HepG2 (cell line): Measurements from ENCODE around the gene CLIP2. TPM values are rescaled to one million over a fixed set of nuclear protein-coding genes. Genes with fewer than 3 reads are reported as not detected.

ENCODE experiments used
- KDM4B ChIP-seq: sonication (generic); formaldehyde crosslinking; IDR thresholded peaks from 2 replicates; pipeline ENCODE4 v1.4.0; 2020; ENCODE audit warnings: missing genetic modification reagents
- MYC ChIP-seq: sonication (generic); formaldehyde crosslinking; IDR thresholded peaks from 2 replicates; pipeline ENCODE4 v1.9.0; 2021; ENCODE audit warnings: missing genetic modification reagents, borderline replicate concordance
- REXO4 ChIP-seq: sonication (generic); formaldehyde crosslinking; IDR thresholded peaks from 2 replicates; pipeline ENCODE4 v1.8.0; 2022; ENCODE audit warnings: missing genetic modification reagents, mild to moderate bottlenecking, borderline replicate concordance
- ZNF432 ChIP-seq: sonication (generic); formaldehyde crosslinking; IDR thresholded peaks from 2 replicates; pipeline ENCODE4 v1.5.0; 2020; ENCODE audit warnings: missing genetic modification reagents, mild to moderate bottlenecking, borderline replicate concordance
- ZNF468 ChIP-seq: sonication (generic); formaldehyde crosslinking; IDR thresholded peaks from 2 replicates; pipeline ENCODE4 v1.8.0; 2022; ENCODE audit warnings: mild to moderate bottlenecking, moderate library complexity, missing genetic modification reagents
- polyA plus RNA-seq, 8 experiments: library from polyadenylated mRNA; depleted of rRNA in 3 of 8; stranded (reverse) in 7 of 8; unstranded in 1 of 8; fragments of >200 nt; fragmentation: Illumina TruSeq in 4 of 8; extraction: Trizol in 4 of 8; gene quantifications; 2 replicates each; pipeline versions ENCODE4 v1.2.1 to v1.2.3, GENCODE V29; 2011 to 2016; ENCODE audit warnings: low read depth in 4 of 8, missing spikeins in 1 of 8, mixed read lengths in 1 of 8; ENCODE audit not compliant: insufficient read depth in 1 of 8
- total RNA-seq, 5 experiments: library from RNA; depleted of rRNA; stranded (reverse); fragments of >200 nt; fragmentation: Illumina TruSeq; extraction: Trizol; gene quantifications; 2 replicates each; pipeline ENCODE4 v1.2.3, GENCODE V29; 2016; ENCODE audit warnings: low read depth in 1 of 5
- TF ChIP-seq, protein P1 (sequence below): sonication (generic); formaldehyde crosslinking; IDR thresholded peaks from 2 replicates; pipeline ENCODE4 v1.4.0; 2020; ENCODE audit warnings: missing genetic modification reagents, mild to moderate bottlenecking, borderline replicate concordance
- TF ChIP-seq, protein P2 (sequence below), 2 experiments: sonication (generic) in 1 of 2; formaldehyde crosslinking in 1 of 2; IDR thresholded peaks; 2 replicates each; pipeline versions ENCODE4 v1.5.1 to v1.6.1; 2011 to 2020; ENCODE audit warnings: borderline replicate concordance in 1 of 2, low read depth in 1 of 2, low read length in 1 of 2, mild to moderate bottlenecking in 1 of 2, missing genetic modification reagents in 1 of 2, moderate library complexity in 1 of 2
- TF ChIP-seq, protein P3 (sequence below): sonication (generic); formaldehyde crosslinking; IDR thresholded peaks from 2 replicates; pipeline ENCODE4 v1.4.0; 2020; ENCODE audit warnings: mild to moderate bottlenecking, missing genetic modification reagents
- TF ChIP-seq, protein P4 (sequence below), 2 experiments: fragments of 450-650 bp in 1 of 2; sonication (generic) in 1 of 2; formaldehyde crosslinking in 1 of 2; IDR thresholded peaks; 2 replicates each; pipeline versions ENCODE4 v1.6.1 to v1.8.0; 2016 to 2022; ENCODE audit warnings: antibody characterized with exemption in 1 of 2, mild to moderate bottlenecking in 1 of 2, missing genetic modification reagents in 1 of 2

CLIP2 gene
- total and polyA plus RNA-seq, 2 of the 13 experiments (the other 11 are each of a cell fraction or from before 2014, with no cell fraction given) = 6.5 to 17.4 TPM

DNA sequence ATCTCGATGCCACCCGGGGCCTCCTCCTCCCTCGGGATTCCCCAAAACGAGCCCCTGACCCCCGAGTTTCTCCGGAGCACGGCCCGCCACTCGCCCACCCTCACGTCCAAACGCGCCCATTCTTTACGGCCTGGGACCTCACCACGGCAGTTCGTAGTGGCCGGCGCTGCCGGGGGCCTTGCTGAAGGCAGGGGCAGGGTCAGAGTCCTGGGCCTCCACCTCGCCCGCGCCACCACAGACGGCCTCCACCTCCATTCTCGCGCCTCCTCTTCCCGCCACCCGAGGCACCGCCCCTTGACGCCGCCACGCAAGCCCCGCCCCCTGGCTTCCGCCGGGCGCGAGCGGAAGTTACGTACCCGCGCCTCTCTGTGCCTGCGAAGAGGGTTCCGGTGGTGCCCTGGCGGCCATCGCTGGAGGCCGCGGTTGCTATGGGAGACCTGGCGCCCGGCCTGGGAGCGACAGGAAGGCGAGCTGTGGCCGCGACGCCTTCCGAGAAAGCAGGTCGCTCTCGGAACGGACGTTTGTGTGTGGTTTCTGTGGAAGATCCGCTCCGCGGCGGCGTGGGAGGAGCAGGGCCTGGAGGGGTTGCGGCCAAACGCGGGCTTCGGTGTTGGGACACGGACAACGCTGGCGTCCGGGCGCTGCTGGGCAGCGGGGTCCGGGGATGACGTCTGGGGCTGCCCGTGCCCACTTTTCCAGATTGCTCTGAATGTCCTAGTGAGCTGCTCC lies 34.9 kb upstream of the CLIP2 start, which contains the start of gene RFC2 (continued):
- TF ChIP-seq, protein P1, sequence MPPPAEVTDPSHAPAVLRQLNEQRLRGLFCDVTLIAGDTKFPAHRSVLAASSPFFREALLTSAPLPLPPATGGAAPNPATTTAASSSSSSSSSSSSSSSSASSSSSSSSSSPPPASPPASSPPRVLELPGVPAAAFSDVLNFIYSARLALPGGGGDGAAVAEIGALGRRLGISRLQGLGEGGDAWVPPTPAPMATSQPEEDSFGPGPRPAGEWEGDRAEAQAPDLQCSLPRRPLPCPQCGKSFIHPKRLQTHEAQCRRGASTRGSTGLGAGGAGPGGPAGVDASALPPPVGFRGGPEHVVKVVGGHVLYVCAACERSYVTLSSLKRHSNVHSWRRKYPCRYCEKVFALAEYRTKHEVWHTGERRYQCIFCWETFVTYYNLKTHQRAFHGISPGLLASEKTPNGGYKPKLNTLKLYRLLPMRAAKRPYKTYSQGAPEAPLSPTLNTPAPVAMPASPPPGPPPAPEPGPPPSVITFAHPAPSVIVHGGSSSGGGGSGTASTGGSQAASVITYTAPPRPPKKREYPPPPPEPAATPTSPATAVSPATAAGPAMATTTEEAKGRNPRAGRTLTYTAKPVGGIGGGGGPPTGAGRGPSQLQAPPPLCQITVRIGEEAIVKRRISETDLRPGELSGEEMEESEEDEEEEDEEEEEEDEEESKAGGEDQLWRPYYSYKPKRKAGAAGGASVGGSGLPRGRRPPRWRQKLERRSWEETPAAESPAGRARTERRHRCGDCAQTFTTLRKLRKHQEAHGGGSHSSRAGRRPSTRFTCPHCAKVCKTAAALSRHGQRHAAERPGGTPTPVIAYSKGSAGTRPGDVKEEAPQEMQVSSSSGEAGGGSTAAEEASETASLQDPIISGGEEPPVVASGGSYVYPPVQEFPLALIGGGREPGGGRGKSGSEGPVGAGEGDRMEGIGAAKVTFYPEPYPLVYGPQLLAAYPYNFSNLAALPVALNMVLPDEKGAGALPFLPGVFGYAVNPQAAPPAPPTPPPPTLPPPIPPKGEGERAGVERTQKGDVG = peak; percentile 58; the same call in 1 of the 2 replicates
- TF ChIP-seq KDM4B (CRISPR knock-in tag) (no peak; the same call in 1 of the 2 replicates), ZNF468 (no peak), REXO4 (no peak), MYC (peak; percentile 78; the same call in 1 of the 2 replicates), ZNF432 (CRISPR knock-in tag) (no peak)
- TF ChIP-seq, protein P2, sequence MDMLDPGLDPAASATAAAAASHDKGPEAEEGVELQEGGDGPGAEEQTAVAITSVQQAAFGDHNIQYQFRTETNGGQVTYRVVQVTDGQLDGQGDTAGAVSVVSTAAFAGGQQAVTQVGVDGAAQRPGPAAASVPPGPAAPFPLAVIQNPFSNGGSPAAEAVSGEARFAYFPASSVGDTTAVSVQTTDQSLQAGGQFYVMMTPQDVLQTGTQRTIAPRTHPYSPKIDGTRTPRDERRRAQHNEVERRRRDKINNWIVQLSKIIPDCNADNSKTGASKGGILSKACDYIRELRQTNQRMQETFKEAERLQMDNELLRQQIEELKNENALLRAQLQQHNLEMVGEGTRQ (IDR thresholded peaks at IDR 0.05; ENCODE audit: low read depth, low read length) = no peak
- TF ChIP-seq, protein P2 (CRISPR knock-in tag; IDR thresholded peaks at IDR 0.05; ENCODE audit: borderline replicate concordance) = peak; percentile 27; the same call in 1 of the 2 replicates
- TF ChIP-seq, protein P3, sequence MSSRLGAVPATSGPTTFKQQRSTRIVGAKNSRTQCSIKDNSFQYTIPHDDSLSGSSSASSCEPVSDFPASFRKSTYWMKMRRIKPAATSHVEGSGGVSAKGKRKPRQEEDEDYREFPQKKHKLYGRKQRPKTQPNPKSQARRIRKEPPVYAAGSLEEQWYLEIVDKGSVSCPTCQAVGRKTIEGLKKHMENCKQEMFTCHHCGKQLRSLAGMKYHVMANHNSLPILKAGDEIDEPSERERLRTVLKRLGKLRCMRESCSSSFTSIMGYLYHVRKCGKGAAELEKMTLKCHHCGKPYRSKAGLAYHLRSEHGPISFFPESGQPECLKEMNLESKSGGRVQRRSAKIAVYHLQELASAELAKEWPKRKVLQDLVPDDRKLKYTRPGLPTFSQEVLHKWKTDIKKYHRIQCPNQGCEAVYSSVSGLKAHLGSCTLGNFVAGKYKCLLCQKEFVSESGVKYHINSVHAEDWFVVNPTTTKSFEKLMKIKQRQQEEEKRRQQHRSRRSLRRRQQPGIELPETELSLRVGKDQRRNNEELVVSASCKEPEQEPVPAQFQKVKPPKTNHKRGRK = 0 out of 2 replicates have a peak, but pooled peaks have one; percentile 38
- TF ChIP-seq, protein P4, sequence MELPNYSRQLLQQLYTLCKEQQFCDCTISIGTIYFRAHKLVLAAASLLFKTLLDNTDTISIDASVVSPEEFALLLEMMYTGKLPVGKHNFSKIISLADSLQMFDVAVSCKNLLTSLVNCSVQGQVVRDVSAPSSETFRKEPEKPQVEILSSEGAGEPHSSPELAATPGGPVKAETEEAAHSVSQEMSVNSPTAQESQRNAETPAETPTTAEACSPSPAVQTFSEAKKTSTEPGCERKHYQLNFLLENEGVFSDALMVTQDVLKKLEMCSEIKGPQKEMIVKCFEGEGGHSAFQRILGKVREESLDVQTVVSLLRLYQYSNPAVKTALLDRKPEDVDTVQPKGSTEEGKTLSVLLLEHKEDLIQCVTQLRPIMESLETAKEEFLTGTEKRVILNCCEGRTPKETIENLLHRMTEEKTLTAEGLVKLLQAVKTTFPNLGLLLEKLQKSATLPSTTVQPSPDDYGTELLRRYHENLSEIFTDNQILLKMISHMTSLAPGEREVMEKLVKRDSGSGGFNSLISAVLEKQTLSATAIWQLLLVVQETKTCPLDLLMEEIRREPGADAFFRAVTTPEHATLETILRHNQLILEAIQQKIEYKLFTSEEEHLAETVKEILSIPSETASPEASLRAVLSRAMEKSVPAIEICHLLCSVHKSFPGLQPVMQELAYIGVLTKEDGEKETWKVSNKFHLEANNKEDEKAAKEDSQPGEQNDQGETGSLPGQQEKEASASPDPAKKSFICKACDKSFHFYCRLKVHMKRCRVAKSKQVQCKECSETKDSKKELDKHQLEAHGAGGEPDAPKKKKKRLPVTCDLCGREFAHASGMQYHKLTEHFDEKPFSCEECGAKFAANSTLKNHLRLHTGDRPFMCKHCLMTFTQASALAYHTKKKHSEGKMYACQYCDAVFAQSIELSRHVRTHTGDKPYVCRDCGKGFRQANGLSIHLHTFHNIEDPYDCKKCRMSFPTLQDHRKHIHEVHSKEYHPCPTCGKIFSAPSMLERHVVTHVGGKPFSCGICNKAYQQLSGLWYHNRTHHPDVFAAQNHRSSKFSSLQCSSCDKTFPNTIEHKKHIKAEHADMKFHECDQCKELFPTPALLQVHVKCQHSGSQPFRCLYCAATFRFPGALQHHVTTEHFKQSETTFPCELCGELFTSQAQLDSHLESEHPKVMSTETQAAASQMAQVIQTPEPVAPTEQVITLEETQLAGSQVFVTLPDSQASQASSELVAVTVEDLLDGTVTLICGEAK (IDR thresholded peaks at IDR 0.05) = peak; percentile 82
- TF ChIP-seq, protein P4 (CRISPR knock-in tag; IDR thresholded peaks at IDR 0.05) = peak; percentile 75
